ENCODE data around the gene TRMT2B.
A peak's percentile ranks its signal among the peaks of the same experiment; 100 is the strongest.
"Not testable (repeated sequence)": the region's sequence is repeated elsewhere in the genome, so short reads cannot be mapped to it uniquely, and the experiment has no call there.

Gene TRMT2B

DNA sequence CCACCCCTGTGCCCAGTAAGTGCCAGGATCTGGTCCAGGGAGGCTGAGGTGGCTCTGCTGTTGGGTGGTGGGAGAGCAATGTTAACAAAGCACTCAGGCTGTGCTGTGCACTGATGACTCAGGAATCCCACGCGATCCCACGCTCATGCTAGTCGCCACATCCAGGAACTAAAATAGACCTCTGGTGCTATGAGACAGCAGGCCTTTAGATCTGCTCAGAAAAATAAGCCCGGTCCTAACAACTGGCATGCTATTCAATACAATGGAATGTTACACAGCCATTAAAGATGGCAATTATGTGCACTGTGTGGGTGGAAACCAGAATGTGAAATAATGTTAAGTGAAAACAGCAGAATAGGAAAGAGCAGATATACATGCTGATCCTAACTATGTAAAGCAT lies 56.4 kb downstream of the TRMT2B start:
- DNase-seq: no peak

DNA sequence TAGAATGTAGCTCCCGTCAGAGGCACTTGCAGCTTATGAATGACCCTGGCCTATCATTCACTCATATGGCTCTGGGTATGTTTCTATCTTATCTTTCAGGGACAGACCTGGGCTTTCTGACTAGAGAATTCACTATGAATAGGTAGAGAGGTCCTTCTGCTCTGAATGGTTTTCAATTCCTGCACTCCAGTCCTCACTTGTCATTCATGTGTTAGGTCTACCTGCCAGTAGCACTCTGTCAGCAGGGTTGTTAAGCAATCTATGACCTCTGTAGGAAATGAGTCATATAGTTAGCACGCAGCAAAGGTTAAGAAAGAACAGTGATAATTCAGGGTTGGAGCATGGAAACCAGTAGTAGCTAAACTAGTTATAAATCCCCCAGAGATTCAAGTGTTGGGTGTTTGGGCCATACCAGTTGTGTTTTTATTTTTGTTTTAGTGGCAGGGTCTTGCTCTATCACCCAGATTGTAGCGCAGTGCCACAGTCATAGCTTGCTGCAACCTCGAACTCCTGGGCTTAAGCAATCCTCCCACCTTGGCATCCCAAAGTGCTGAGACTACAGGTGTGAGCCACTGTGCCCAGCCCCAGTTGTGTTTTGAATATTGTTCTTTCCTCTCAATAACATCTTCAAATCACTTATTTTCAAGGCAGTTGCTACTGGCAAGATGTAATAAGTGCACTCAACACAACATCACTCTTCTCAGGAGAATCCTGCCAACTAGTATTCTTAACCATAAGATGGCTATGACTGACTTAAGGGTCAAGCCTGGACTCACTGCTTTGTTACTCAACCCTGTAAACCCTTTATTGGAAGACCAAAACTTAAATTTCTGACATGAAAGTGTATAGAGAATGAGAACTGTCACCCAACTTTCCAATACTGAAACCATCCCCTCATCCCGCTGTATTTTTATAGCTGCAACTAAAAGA lies 57.3 kb downstream of the TRMT2B start:
- DNase-seq: no peak

- DNase-seq: no peak
These were observed 61.8 kb downstream of the TRMT2B start for GRCh38 chrX:100990139-100990538.

GRCh38 chrX:100984818-100985217 lies 67.1 kb downstream of the TRMT2B start:
- DNase-seq: no peak

DNA sequence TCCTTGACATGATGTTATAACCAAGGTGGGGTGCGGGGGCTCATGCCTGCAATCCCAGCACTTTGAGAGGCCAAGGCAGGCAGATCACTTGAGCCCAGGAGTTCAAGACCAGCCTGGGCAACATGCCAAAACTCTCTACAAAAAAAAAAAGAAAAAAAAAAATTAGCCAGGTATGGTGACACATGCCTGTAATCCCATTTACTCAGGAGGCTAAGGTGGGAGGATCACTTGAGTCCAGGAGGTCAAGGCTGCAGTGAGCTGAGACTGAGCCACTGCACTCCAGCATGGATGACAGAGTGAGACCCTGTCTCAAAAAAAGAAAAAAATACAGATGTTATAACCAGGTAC lies 70.4 kb downstream of the TRMT2B start:
- not testable (repeated sequence) for DNase-seq

DNA sequence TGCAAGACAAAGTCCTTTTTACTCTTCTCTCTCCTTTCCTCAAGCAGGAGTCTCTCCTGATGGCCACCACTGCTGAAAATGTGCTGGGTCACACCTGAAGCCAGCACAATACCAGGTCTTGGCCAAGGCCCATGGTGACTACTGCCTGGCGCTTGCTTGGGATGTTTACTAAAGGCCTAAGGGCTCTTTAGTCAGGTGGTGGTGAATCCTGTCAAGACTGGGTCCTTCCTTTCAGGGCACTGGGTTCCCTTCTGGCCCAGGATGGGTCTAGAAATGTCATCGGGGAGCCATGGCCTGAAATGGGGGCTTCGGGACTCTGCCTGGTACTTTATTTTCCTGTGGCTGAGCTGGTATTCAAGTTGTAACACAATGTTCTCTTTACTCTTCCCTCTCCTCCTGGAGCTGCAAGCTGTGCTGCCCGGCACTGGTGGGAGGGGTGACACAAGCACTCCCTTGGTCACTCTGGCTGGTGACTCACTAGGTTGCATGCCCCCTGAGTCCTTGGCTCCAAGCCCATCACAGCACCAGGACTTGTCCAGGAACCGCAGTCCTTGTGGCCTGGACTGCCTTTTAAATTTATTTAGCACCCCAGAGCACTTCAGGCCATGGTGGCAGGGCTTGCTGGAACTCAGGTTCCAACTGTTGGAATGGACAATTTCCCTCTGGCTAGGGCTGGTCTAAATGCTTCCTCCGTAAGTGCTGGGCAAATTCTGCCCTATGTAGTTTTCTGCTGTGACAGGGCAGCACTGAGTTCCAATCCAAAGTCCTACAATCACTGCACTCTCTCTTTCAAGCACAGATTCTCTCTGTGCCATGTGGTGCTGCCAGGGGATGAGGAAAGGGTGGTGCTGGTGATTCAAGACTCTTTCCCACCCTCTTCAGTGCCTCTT lies 71.1 kb downstream of the TRMT2B start:
- DNase-seq: no peak

DNA sequence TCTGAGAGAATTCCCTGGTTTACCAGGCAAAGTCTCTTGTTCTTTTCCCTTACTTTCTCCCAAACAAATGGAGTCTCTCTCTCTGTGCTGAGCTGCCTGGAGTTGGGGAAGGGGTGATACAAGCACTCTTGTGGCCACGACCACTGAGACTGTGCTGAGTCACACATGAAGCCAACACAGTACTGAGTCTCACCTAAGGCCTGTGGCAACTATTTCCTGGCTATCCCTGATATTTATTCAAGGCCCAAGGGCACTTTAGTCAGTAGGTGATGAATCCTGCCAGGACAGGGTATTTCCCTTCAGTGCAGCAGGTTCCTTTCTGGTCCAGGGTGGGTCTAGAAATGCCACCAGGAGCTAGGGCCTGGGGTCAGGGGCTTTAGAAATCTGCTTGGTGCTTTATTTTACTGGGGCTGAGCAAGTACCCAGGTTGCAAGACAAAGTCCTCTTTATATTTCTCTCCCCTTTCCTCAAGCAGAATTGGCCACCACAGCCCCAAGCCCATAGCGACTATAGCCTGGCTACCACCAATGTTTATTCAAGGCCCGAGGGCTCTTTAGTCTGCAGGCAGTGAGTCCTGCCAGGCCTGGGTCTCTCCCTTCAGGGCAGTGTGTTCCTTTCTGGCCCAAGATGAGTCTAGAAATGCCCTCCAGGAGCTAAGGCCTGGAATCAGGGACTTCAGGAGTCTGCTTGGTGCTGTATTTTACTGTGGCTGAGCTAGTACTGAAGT lies 71.9 kb downstream of the TRMT2B start:
- peak; percentile 5 for DNase-seq

- no peak for DNase-seq
These were observed 75.7 kb downstream of the TRMT2B start for GRCh38 chrX:100976211-100976610.

- DNase-seq: no peak
These were observed 76.7 kb downstream of the TRMT2B start for GRCh38 chrX:100975212-100975611.

GRCh38 chrX:100973411-100973810 lies 78.5 kb downstream of the TRMT2B start:
- DNase-seq: no peak

GRCh38 chrX:100969936-100970335 lies 82.0 kb downstream of the TRMT2B start:
- no peak for DNase-seq

- DNase-seq: no peak
These were observed 82.5 kb downstream of the TRMT2B start, which contains the start of gene ARL13A for GRCh38 chrX:100969408-100969807. ARL13A (plus strand) TSS chrX:100969708; CDS start chrX:100973690, 3,982 bp downstream.

GRCh38 chrX:100964362-100964761 lies 87.5 kb downstream of the TRMT2B start:
- no peak for DNase-seq

GRCh38 chrX:100962811-100963210 lies 89.1 kb downstream of the TRMT2B start:
- no peak for DNase-seq
